ENCODE data around the gene STYX. TPM values are rescaled to one million over a fixed set of nuclear protein-coding genes. Genes with fewer than 3 reads are reported as not detected.
A peak's percentile ranks its signal among the peaks of the same experiment; 100 is the strongest.

The STYX gene
- total RNA-seq, 1 experiment from 2014 or later, result 16.3 TPM

DNA sequence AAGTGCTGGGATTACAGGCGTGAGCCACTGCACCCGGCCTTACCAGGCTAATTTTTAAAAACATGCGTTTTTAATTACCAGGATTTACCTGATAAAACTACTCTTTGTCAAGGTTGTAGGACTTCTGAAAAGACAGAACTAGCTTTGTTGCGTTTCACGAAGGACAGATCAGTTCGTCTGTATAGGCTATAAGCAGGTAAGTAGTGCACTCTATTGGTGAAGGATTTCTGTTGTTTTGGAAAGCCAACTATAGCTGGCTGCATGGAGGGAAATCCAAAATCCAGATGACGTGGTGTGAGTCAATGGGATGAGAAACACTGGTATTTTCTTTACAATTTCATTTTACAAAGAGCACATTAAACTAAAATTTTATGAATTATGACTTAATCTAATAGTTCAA lies 46.9 kb downstream of the STYX start:
- H3K36me3 ChIP-seq (ENCODE audit: control insufficient read depth in 1 of 2, insufficient read depth in 2 of 2, low read length in 2 of 2), result peaks cover 26 to 30% of the 10 kb centered on the region in 2 experiments
- no peaks in the 10 kb centered on the region for H3K79me2 ChIP-seq (ENCODE audit: insufficient read depth, low read length)
- H3K4me1 ChIP-seq (ENCODE audit: control insufficient read depth in 1 of 2, insufficient read depth in 2 of 2, low read length in 2 of 2), result no peaks in the 10 kb centered on the region
- no peak overlapping the region for H3K9ac ChIP-seq (ENCODE audit: low read length)
- ATAC-seq (no peak), DNase-seq (ENCODE audit: low read depth, low spot score) (no peak)
- H3K27me3 ChIP-seq (ENCODE audit: insufficient read depth, low read length), result no peaks in the 10 kb centered on the region
- H3K27ac ChIP-seq (ENCODE audit: low read depth, low read length), result no peak overlapping the region
- no TSS peak for BruUV-seq (replicated peaks)
- ChIA-PET POLR2A (no interaction called here), CTCF (no interaction called here), RAD21 (ENCODE audit: low non-redundant PET in 1 of 2, low total read pairs in 2 of 2, uncharacterized antibody in 2 of 2, unreplicated experiment in 2 of 2) (no interaction called here)
- H3K9me3 ChIP-seq (ENCODE audit: control insufficient read depth in 1 of 2, insufficient read depth in 1 of 2, low read depth in 1 of 2, low read length in 2 of 2), result no peaks in the 10 kb centered on the region
- H3K9me2 ChIP-seq (ENCODE audit: insufficient read depth), result no peaks in the 10 kb centered on the region
- H2AFZ ChIP-seq (ENCODE audit: low read depth, low read length, poor library complexity, severe bottlenecking), result no peak overlapping the region
- H4K20me1 ChIP-seq (ENCODE audit: insufficient read depth), result peaks cover 8% of the 10 kb centered on the region; the same call in 1 of the 2 replicates
- H3K4me2 ChIP-seq (ENCODE audit: low read length), result no peak overlapping the region
- intact Hi-C loops (cut with micrococcal nuclease), result no loop called here
- peak; percentile 9; the same call in 1 of the 2 replicates for TF ChIP-seq RAD21 (IDR thresholded peaks at IDR 0.05; ENCODE audit: low read depth)
- no peak for TF ChIP-seq ZBTB33 (IDR thresholded peaks at IDR 0.05; ENCODE audit: extremely low read depth, insufficient replicate concordance, low read length)
- H3K4me3 ChIP-seq (replicated peaks in 1 of 2; ENCODE audit: low read depth in 1 of 2, low read length in 2 of 2), result no peak overlapping the region

GRCh38 chr14:52778702-52779101 lies 48.7 kb downstream of the STYX start:
- no peaks in the 10 kb centered on the region for H3K27me3 ChIP-seq (ENCODE audit: insufficient read depth, low read length)
- ChIA-PET POLR2A (no interaction called here), CTCF (no interaction called here), RAD21 (ENCODE audit: low non-redundant PET in 1 of 2, low total read pairs in 2 of 2, uncharacterized antibody in 2 of 2, unreplicated experiment in 2 of 2) (no interaction called here)
- ATAC-seq (no peak), DNase-seq (ENCODE audit: low read depth, low spot score) (no peak)
- no peak overlapping the region for H3K9ac ChIP-seq (ENCODE audit: low read length)
- no TSS peak for BruUV-seq (replicated peaks)
- H3K4me3 ChIP-seq (replicated peaks in 1 of 2; ENCODE audit: low read depth in 1 of 2, low read length in 2 of 2), result no peak overlapping the region
- H3K79me2 ChIP-seq (ENCODE audit: insufficient read depth, low read length), result peaks cover 15% of the 10 kb centered on the region
- no peak overlapping the region for H2AFZ ChIP-seq (ENCODE audit: low read depth, low read length, poor library complexity, severe bottlenecking)
- no peaks in the 10 kb centered on the region for H3K4me1 ChIP-seq (ENCODE audit: control insufficient read depth in 1 of 2, insufficient read depth in 2 of 2, low read length in 2 of 2)
- H3K27ac ChIP-seq (ENCODE audit: low read depth, low read length), result no peak overlapping the region
- no peaks in the 10 kb centered on the region for H3K9me2 ChIP-seq (ENCODE audit: insufficient read depth)
- no peak overlapping the region for H3K4me2 ChIP-seq (ENCODE audit: low read length)
- H4K20me1 ChIP-seq (ENCODE audit: insufficient read depth), result peaks cover 8% of the 10 kb centered on the region; the same call in 1 of the 2 replicates
- intact Hi-C loops (cut with micrococcal nuclease), result no loop called here
- H3K36me3 ChIP-seq (ENCODE audit: control insufficient read depth in 1 of 2, insufficient read depth in 2 of 2, low read length in 2 of 2), result peaks cover 30 to 41% of the 10 kb centered on the region in 2 experiments
- no peaks in the 10 kb centered on the region for H3K9me3 ChIP-seq (ENCODE audit: control insufficient read depth in 1 of 2, insufficient read depth in 1 of 2, low read depth in 1 of 2, low read length in 2 of 2)
- TF ChIP-seq POLR2A (IDR thresholded peaks at IDR 0.05; ENCODE audit: borderline replicate concordance, extremely low read depth, insufficient read depth, insufficient read length) (no peak), POLR2AphosphoS5 (IDR thresholded peaks at IDR 0.05; ENCODE audit: low read depth, low read length) (no peak), REST (IDR thresholded peaks at IDR 0.05; ENCODE audit: low read depth) (no peak), TCF7L2 (IDR thresholded peaks at IDR 0.05; ENCODE audit: borderline replicate concordance, extremely low read depth, insufficient read depth, insufficient read length) (no peak), EZH2 (IDR thresholded peaks at IDR 0.05) (no peak), SIN3A (IDR thresholded peaks at IDR 0.05; ENCODE audit: low read depth) (no peak), RAD21 (IDR thresholded peaks at IDR 0.05; ENCODE audit: low read depth) (no peak), CBX3 (IDR thresholded peaks at IDR 0.05; ENCODE audit: low read depth) (no peak)
- TF ChIP-seq, protein P1, sequence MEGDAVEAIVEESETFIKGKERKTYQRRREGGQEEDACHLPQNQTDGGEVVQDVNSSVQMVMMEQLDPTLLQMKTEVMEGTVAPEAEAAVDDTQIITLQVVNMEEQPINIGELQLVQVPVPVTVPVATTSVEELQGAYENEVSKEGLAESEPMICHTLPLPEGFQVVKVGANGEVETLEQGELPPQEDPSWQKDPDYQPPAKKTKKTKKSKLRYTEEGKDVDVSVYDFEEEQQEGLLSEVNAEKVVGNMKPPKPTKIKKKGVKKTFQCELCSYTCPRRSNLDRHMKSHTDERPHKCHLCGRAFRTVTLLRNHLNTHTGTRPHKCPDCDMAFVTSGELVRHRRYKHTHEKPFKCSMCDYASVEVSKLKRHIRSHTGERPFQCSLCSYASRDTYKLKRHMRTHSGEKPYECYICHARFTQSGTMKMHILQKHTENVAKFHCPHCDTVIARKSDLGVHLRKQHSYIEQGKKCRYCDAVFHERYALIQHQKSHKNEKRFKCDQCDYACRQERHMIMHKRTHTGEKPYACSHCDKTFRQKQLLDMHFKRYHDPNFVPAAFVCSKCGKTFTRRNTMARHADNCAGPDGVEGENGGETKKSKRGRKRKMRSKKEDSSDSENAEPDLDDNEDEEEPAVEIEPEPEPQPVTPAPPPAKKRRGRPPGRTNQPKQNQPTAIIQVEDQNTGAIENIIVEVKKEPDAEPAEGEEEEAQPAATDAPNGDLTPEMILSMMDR (IDR thresholded peaks at IDR 0.05 in 2 of 3, conservative IDR thresholded peaks at IDR 0.05 in 1 of 3; ENCODE audit: borderline replicate concordance in 1 of 3, insufficient read depth in 1 of 3, low read depth in 2 of 3, low read length in 2 of 3), result no peak
- TF ChIP-seq, protein P2, sequence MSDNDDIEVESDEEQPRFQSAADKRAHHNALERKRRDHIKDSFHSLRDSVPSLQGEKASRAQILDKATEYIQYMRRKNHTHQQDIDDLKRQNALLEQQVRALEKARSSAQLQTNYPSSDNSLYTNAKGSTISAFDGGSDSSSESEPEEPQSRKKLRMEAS (IDR thresholded peaks at IDR 0.05), result no peak
- TF ChIP-seq, protein P3, sequence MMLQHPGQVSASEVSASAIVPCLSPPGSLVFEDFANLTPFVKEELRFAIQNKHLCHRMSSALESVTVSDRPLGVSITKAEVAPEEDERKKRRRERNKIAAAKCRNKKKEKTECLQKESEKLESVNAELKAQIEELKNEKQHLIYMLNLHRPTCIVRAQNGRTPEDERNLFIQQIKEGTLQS (IDR thresholded peaks at IDR 0.05), result no peak
